ENCODE data around the gene CYP19A1.

The CYP19A1 gene

GRCh38 chr15:51310064-51310463 lies 28.3 kb downstream of the CYP19A1 start:
- in situ Hi-C loops (cut with MboI; ENCODE audit: low sequenced_read_pairs, unreplicated experiment), result no loop called here
- no peak for TF ChIP-seq CTCF (IDR thresholded peaks at IDR 0.05; ENCODE audit: borderline replicate concordance, control extremely low read depth, extremely low read depth, insufficient read depth, missing control alignments)
- no peak for DNase-seq (ENCODE audit: low spot score)

GRCh38 chr15:51307811-51308210 lies 30.6 kb downstream of the CYP19A1 start:
- in situ Hi-C loops (cut with MboI; ENCODE audit: low sequenced_read_pairs, unreplicated experiment), result no loop called here
- TF ChIP-seq CTCF (IDR thresholded peaks at IDR 0.05; ENCODE audit: borderline replicate concordance, control extremely low read depth, extremely low read depth, insufficient read depth, missing control alignments), result no peak
- no peak for DNase-seq (ENCODE audit: low spot score)

- no peak for TF ChIP-seq CTCF (IDR thresholded peaks at IDR 0.05; ENCODE audit: borderline replicate concordance, control extremely low read depth, extremely low read depth, insufficient read depth, missing control alignments)
- no peak for DNase-seq (ENCODE audit: low spot score)
- in situ Hi-C loops (cut with MboI; ENCODE audit: low sequenced_read_pairs, unreplicated experiment), result no loop called here
Measured at GRCh38 chr15:51307325-51307724, 31.1 kb downstream of the CYP19A1 start.

GRCh38 chr15:51303462-51303980 lies 34.9 kb downstream of the CYP19A1 start:
- DNase-seq (ENCODE audit: low spot score), result peak; percentile 42
- TF ChIP-seq CTCF (IDR thresholded peaks at IDR 0.05; ENCODE audit: borderline replicate concordance, control extremely low read depth, extremely low read depth, insufficient read depth, missing control alignments), result no peak
- in situ Hi-C loops (cut with MboI; ENCODE audit: low sequenced_read_pairs, unreplicated experiment), result no loop called here

GRCh38 chr15:51302480-51302879 lies 35.9 kb downstream of the CYP19A1 start:
- TF ChIP-seq CTCF (IDR thresholded peaks at IDR 0.05; ENCODE audit: borderline replicate concordance, control extremely low read depth, extremely low read depth, insufficient read depth, missing control alignments), result no peak
- in situ Hi-C loops (cut with MboI; ENCODE audit: low sequenced_read_pairs, unreplicated experiment), result no loop called here

GRCh38 chr15:51299187-51300015 lies 39.0 kb downstream of the CYP19A1 start:
- no peak for TF ChIP-seq CTCF (IDR thresholded peaks at IDR 0.05; ENCODE audit: borderline replicate concordance, control extremely low read depth, extremely low read depth, insufficient read depth, missing control alignments)
- DNase-seq (ENCODE audit: low spot score), result no peak
- in situ Hi-C loops (cut with MboI; ENCODE audit: low sequenced_read_pairs, unreplicated experiment), result loop anchor here (25.0 kb wide), 1 partner anchor 88 kb away; no protein-coding TSS in a partner anchor

More at GRCh38 chr15:51302480-51302879, 35.9 kb downstream of the CYP19A1 start:
- peak; percentile 53 for DNase-seq (ENCODE audit: low spot score)

Measured in GM13976 (cell line).